Mesodermal cell (in vitro differentiated cells): ENCODE measurements around the gene IL11RA.

Experiments
- H3K27ac ChIP-seq: 2 replicates; pipeline ENCODE4 v1.7.0; 2013; ENCODE audit warnings: mild to moderate bottlenecking, low read depth, low read length, moderate library complexity; ENCODE audit not compliant: severe bottlenecking
- H3K36me3 ChIP-seq: 2 replicates; pipeline ENCODE4 v1.7.1; 2013; ENCODE audit warnings: mild to moderate bottlenecking, low read length, moderate library complexity; ENCODE audit not compliant: control insufficient read depth, insufficient read depth
- H3K4me1 ChIP-seq: one replicate; pipeline ENCODE4 v1.7.1; 2013; ENCODE audit warnings: mild to moderate bottlenecking, low read length; ENCODE audit not compliant: insufficient read depth, control insufficient read depth, poor library complexity, severe bottlenecking
- H3K4me3 ChIP-seq: 2 replicates; pipeline ENCODE4 v1.7.0; 2013; ENCODE audit warnings: low read length, control low read depth, mild to moderate bottlenecking; ENCODE audit not compliant: insufficient read depth, poor library complexity, severe bottlenecking; ENCODE audit errors: extremely low read depth
- H3K9me3 ChIP-seq: 2 replicates; pipeline ENCODE4 v1.7.1; 2013; ENCODE audit warnings: mild to moderate bottlenecking, low read length, moderate library complexity; ENCODE audit not compliant: control insufficient read depth
- whole genome bisulfite sequencing, 2 experiments: methylation state at CpG; one replicate each; pipeline ENCODE4 v1.1.5; 2013; ENCODE audit warnings: missing lambda C conversion rate in 2 of 2; ENCODE audit not compliant: insufficient coverage in 2 of 2; 5-methylcytosine and 5-hydroxymethylcytosine counted together

The IL11RA gene

GRCh38 chr9:34688329-34689115 is 36.5 kb downstream of the IL11RA start:
- Histone ChIP-seq H3K4me1 (no peaks in the 10 kb centered on the region), H3K4me3 (no peak overlapping the region), H3K9me3 (no peaks in the 10 kb centered on the region), H3K27ac (no peak overlapping the region), H3K36me3 (no peaks in the 10 kb centered on the region)
- WGBS, 2 experiments, result 91 to 94% methylated on average over 1 to 3 of the region's 5 CpGs

DNA sequence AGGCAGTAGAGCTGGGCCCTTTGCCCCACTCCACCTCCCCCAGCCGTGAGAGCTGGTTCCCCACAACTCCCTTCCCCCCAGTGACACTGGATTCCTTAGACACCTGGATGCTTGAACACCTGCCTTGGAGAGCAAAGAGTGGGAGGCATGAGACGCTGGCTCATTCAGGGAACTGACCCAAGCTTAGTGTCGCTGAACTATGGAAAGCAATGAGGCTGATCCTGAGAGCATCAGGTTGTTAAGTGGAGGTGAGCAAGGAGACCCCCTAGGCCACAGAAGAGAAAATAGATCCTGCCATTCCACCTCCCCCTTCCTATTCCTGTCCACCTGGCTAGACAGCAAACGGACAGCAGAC is 37.1 kb downstream of the IL11RA start:
- 91% methylated on average over 3 of the region's 4 CpGs; no CpG with 5 or more reads in 1 of the 2 experiments for WGBS, 2 experiments
- H3K4me1 ChIP-seq, result no peaks in the 10 kb centered on the region
- no peaks in the 10 kb centered on the region for H3K9me3 ChIP-seq
- no peak overlapping the region for H3K4me3 ChIP-seq
- no peak overlapping the region for H3K27ac ChIP-seq
- H3K36me3 ChIP-seq, result no peaks in the 10 kb centered on the region

DNA sequence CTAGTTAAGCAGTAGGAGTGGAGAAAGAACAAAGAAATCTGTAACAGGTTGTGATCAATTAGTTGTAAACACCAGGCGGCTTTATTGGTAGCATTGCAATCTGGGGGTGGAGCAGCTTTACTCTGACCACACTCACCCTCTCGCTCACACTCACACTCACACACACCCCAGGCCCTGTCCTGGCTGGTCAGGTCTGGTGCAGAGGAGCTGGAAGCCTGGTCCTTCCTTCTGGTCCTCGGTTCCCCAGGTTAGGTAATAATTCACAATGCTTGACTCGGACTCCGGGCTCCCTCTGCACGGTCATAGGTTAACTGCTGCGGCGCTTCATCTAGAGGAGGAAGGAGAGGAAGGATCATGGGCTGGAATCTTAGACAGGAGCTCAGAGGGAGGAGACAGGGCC is 37.5 kb downstream of the IL11RA start:
- H3K4me3 ChIP-seq, result no peak overlapping the region
- H3K27ac ChIP-seq, result no peak overlapping the region
- WGBS, 2 experiments, result 86 to 96% methylated on average over 4 to 8 of the region's 8 CpGs
- H3K4me1 ChIP-seq, result no peaks in the 10 kb centered on the region
- no peaks in the 10 kb centered on the region for H3K36me3 ChIP-seq
- no peaks in the 10 kb centered on the region for H3K9me3 ChIP-seq

DNA sequence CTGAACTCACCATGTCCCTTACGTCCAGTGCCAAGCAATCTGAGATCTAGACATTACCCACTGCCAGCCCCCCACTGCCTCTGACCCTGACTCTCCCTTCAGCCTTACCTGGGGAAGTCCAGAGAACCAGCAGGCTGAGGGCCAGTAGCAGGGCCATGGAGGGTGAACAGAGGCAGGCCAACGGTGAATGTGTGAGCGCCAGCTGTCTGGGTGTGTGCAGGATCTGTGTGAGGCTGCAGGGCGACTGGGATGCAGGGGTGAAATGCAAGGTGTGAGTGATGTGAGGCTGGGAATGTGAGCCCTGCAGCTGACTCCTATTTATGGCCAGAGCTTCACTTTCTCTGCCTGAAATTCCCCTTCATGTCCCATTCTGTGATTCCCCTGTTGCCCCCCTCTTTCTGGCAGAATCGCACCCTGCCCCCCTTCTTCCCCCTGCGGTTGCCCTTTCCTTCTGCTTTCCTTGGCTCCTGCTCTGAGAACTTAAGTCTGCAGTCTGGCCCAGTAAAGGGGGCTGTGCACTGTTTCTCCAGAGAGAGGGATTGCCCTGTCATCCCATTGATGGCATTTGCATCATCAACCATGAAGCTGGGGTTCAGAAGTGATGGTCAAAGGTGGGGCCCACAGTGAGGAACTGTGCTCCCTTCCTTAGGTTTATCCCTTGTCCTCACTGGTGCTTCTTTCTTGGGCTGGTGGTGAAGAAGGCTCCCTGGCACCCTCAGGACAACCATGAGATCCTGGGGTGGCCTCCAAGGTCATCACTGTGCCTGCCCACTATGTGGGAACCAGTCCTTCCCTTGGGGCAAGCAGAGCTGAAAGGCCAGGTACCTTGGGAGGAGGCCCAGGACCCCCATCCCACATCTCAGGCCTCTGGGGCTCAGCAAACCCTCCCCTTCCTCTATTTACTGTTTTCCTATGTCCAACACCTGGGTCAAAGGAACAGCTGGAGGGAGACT is 39.3 kb downstream of the IL11RA start, which contains the start of gene CCL19:
TSS of gene CCL19 (minus strand) at position 294 of the 953 bp plus-strand sequence. CDS start at position 157, 137 bp downstream.
- Histone ChIP-seq H3K27ac (no peak within 1 kb of the TSS), H3K4me1 (no peaks in the 10 kb centered on the region), H3K9me3 (no peaks in the 10 kb centered on the region), H3K4me3 (no peak within 1 kb of the TSS), H3K36me3 (no peaks in the 10 kb centered on the region)
- WGBS, 2 experiments, result 85 to 90% methylated on average over 4 to 5 of the region's 6 CpGs

GRCh38 chr9:34691936-34692315 is 39.9 kb downstream of the IL11RA start:
- H3K4me3 ChIP-seq, result no peak overlapping the region
- WGBS, 2 experiments, result 92% methylated on average over 2 of the region's 5 CpGs; no CpG with 5 or more reads in 1 of the 2 experiments
- no peaks in the 10 kb centered on the region for H3K36me3 ChIP-seq
- no peaks in the 10 kb centered on the region for H3K9me3 ChIP-seq
- H3K27ac ChIP-seq, result no peak overlapping the region
- H3K4me1 ChIP-seq, result no peaks in the 10 kb centered on the region

DNA sequence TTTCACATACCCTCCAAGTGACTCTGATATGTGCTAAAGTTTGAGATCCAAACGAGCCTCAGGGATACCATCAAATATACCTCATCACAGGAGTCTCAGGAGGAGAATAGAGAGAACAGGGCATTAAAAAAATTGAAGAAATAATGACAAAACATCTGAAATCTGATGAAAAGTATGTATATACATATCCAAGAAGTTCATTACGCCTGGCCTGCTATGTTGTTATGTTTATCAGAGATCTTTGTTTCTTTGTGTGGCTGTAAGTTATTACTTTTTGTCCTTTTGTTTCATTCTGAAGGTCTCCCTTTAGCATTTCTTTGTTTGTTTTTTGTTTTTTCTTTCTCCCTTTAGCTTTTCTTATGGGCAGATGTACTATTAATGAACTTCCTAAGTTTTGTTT is 41.6 kb downstream of the IL11RA start:
- no peaks in the 10 kb centered on the region for H3K4me1 ChIP-seq
- H3K9me3 ChIP-seq, result no peaks in the 10 kb centered on the region
- H3K36me3 ChIP-seq, result no peaks in the 10 kb centered on the region
- H3K4me3 ChIP-seq, result no peak overlapping the region
- WGBS, 2 experiments, result no CpG with 5 or more reads among the region's 2 CpGs
- no peak overlapping the region for H3K27ac ChIP-seq

DNA sequence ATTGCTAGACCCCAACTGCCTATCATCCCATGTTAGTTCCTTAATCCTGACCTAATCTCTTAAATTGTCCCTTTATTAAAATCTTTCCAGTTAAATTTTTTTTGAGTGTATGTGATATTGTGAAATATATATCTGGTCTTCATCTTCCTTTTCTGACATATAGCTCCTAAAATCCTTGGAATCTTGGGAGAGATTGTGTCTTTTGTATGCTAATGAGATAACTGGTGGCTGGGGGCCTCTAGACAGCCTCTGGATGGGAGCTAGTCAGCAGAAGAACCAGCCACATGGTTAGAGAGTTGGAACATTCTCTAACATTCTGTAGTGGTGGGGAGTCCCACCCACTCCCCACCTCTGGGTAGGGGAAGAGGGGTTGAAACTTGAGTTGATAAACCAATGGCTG is 42.8 kb downstream of the IL11RA start:
- H3K9me3 ChIP-seq, result no peaks in the 10 kb centered on the region
- H3K4me3 ChIP-seq, result no peak overlapping the region

GRCh38 chr9:34701023-34701768 is 49.2 kb downstream of the IL11RA start:
- WGBS, 2 experiments, result 12 to 16% methylated on average over 36 to 52 of the region's 52 CpGs
- H3K4me1 ChIP-seq, result no peaks in the 10 kb centered on the region

More for the DNA sequence above, 42.8 kb downstream of the IL11RA start:
- Histone ChIP-seq H3K4me1 (no peaks in the 10 kb centered on the region), H3K36me3 (no peaks in the 10 kb centered on the region), H3K27ac (no peak overlapping the region)

DNA sequence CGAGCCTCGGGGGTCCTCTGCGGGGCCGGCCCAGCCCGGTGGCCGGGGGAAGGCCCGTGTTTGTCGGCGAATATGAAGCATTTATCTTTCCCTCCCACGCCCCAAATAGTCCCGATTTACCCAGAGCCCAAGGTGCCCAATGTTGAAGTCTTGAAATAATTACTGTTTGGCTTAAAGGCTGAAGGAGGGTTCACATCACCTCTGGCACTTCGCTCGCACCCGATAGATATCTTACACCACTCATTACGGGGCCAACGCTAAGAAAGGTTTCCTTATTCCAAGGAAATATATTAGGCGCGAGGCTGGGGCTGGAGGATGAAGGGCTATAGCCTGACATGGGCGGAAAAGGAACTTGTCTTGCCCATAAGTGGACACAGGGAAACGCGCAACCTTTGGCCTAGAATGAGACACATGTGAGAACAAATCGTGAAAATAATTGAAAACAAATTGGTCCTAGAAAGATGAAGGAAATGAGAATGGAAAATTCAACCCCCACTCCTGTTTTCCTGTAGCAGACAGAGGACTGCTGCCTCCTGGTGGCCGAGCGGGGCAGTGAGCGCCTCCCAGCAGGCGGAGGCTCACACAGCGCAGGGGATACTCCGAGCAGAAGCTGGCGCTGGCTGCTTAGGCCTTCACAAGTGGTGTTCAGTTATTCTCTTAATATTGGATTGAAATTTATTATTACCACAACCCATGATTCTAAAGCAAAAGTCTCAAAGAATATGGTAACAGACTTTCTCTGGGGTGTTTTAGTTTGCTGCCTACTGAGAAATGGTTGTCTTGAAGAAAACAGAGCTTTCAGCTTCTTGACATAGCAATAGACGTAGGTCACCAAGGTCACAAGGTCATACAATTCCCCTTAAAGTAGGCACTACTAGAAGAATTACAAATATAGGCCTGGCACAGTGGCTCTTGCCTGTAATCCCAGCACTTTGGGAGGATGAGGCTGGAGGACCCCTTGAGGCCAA is 50.1 kb downstream of the IL11RA start:
- Histone ChIP-seq H3K4me1 (no peaks in the 10 kb centered on the region), H3K4me3 (peak overlapping the region; percentile 45), H3K9me3 (no peaks in the 10 kb centered on the region), H3K27ac (no peak overlapping the region), H3K36me3 (no peaks in the 10 kb centered on the region)
- 20% methylated on average over 13 to 22 of the region's 30 CpGs for WGBS, 2 experiments

More at GRCh38 chr9:34701023-34701768, 49.2 kb downstream of the IL11RA start:
- Histone ChIP-seq H3K4me3 (peak overlapping the region; percentile 45), H3K36me3 (no peaks in the 10 kb centered on the region), H3K9me3 (no peaks in the 10 kb centered on the region), H3K27ac (no peak overlapping the region)
